ENCODE data around the gene AMER1. TPM values are rescaled to one million over a fixed set of nuclear protein-coding genes. Genes with fewer than 3 reads are reported as not detected.
"Not testable (repeated sequence)": the region's sequence is repeated elsewhere in the genome, so short reads cannot be mapped to it uniquely, and the experiment has no call there.

Gene AMER1
- total RNA-seq: 5.0 TPM
- polyA plus RNA-seq: 3.6 TPM

GRCh38 chrX:64205441-64205734, at the start of gene AMER1:
Gene AMER1 (minus strand): TSS chrX:64205708. CDS start chrX:64193286, 12,422 bp downstream.
- under 1% methylated on average over 29 of the region's 29 CpGs for WGBS
- Histone ChIP-seq H3K36me3 (ENCODE audit: insufficient read depth) (no peaks in the 10 kb centered on the region), H3K4me3 (ENCODE audit: low read depth, low read length) (peak within 1 kb of the TSS; percentile 76), H3K27ac (ENCODE audit: low read depth) (peak within 1 kb of the TSS; percentile 82), H3K4me1 (ENCODE audit: insufficient read depth) (peaks cover 3% of the 10 kb centered on the region)
- no peak for DNase-seq (ENCODE audit: extremely low spot score)

DNA sequence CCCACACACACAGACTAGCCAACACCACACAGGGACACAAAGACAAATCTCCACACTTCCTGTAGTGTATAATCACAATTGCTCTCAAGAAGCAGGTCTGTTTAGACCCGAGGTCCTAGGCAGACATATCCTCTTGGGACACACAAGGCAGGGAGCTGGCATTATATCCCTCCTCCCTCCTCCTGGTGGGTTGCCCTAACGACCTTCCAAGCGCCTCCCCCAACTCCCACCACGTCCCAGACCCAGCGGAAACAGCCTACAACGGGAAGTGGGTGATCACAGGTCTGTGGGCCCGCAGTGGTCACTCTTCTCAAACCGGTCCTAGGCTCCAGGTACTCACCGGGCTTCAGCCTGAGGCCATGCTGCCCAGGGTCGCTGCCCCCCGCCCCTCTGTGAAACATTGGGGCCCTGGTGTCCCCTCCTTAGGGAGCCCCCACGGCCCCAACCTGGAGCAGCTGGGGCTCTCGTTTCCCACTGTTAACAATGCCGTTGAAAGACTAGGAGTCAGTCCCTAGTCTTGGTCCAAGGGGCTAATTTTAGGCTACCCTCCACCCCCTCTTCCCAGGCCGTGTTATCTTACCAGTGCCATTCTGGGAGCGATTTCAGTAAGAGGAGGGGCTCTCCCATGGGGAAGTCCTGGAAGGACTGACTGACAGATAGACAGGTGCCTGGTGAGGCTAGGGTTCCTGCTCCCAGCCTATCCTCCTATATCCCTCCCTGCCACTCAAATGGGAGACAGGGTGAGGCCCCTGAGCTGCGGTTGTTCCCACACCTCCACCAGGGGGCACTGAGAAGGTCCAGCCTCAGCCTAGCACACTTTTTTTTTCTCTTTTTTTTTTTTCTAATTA, 24.8 kb upstream of the AMER1 start, which contains the start of gene ASB12:
TSS of gene ASB12 (minus strand) at position 485 of the 848 bp plus-strand sequence. CDS start 4,957 bp downstream, outside the sequence.
- no peak for DNase-seq (ENCODE audit: extremely low spot score)
- H3K4me1 ChIP-seq (ENCODE audit: insufficient read depth): no peaks in the 10 kb centered on the region
- no peaks in the 10 kb centered on the region for H3K36me3 ChIP-seq (ENCODE audit: insufficient read depth)
- WGBS: 83% methylated on average over 17 of the region's 17 CpGs
- H3K4me3 ChIP-seq (ENCODE audit: low read depth, low read length): no peak within 1 kb of the TSS
- H3K27ac ChIP-seq (ENCODE audit: low read depth): no peak within 1 kb of the TSS

DNA sequence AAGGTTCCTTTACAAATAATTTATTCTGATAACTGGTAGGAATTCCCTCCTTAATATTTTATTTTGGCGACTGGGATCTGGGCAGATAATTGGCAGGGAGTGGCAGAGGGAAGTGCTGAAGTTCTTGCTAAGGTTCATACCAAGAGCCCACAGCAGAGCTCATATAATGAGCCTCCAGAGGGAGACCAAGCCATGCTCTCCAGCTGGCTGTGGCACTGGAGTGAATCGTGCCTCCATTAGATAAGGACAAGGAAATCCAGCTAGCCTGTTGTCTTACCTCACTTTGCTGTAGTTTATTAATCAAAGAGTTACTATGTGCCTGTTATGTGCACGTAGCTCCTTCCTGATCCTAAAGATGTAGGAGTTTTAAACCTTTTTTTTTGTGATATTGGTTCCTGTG, 23.6 kb upstream of the AMER1 start:
- no peaks in the 10 kb centered on the region for H3K4me1 ChIP-seq (ENCODE audit: insufficient read depth)
- DNase-seq (ENCODE audit: extremely low spot score): no peak
- WGBS: 36% methylated on average over 3 of the region's 3 CpGs
- H3K36me3 ChIP-seq (ENCODE audit: insufficient read depth): no peaks in the 10 kb centered on the region
- no peak overlapping the region for H3K27ac ChIP-seq (ENCODE audit: low read depth)
- no peak overlapping the region for H3K4me3 ChIP-seq (ENCODE audit: low read depth, low read length)

- Histone ChIP-seq H3K36me3 (ENCODE audit: insufficient read depth) (no peaks in the 10 kb centered on the region), H3K27ac (ENCODE audit: low read depth) (no peak overlapping the region), H3K4me3 (ENCODE audit: low read depth, low read length) (no peak overlapping the region), H3K4me1 (ENCODE audit: insufficient read depth) (no peaks in the 10 kb centered on the region)
- WGBS: 98% methylated on average over 4 of the region's 4 CpGs
- DNase-seq (ENCODE audit: extremely low spot score): no peak
These were observed 12.5 kb upstream of the AMER1 start for GRCh38 chrX:64218023-64218422.

- not testable (repeated sequence) for H3K36me3 ChIP-seq (ENCODE audit: insufficient read depth); H3K4me3 ChIP-seq (ENCODE audit: low read depth, low read length); H3K4me1 ChIP-seq (ENCODE audit: insufficient read depth); DNase-seq (ENCODE audit: extremely low spot score); H3K27ac ChIP-seq (ENCODE audit: low read depth)
These were observed 8.5 kb upstream of the AMER1 start for GRCh38 chrX:64213989-64214388.

DNA sequence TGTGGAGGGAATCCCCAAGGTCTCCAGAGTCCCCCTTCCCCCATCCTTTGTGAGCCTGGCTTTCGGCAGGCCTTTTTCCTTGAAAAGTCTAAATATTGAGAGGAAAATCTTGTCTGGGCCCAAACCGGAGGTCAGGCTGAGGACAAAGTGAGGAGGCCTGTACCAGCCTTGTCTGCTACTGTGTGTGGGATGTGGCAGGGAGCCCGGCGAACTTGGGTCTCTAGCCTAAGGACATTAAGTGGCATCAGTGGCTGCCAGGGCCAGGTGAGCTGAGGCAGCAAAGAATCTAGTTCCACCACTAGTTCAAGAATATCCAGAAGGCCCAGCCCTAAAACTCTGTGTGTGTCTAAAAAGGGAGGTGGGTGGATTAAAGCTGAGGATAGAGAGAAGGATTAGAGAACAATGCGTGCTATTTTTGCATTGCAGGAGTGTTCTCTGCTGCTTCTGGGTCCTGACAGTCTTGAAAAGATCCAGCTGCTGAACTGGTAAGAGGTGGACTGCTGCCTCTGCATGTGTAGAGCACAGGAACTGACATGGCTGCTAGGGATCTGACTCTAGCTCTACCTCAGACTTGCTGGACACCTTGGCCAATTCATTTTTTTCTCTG, 1.2 kb upstream of the AMER1 start:
- peak; percentile 26 for DNase-seq (ENCODE audit: extremely low spot score)
- Histone ChIP-seq H3K36me3 (ENCODE audit: insufficient read depth) (no peaks in the 10 kb centered on the region), H3K4me3 (ENCODE audit: low read depth, low read length) (peak overlapping the region; percentile 76), H3K4me1 (ENCODE audit: insufficient read depth) (peaks cover 3% of the 10 kb centered on the region), H3K27ac (ENCODE audit: low read depth) (peak overlapping the region; percentile 82)
- WGBS: 17% methylated on average over 5 of the region's 5 CpGs

- Histone ChIP-seq H3K27ac (ENCODE audit: low read depth) (peak overlapping the region; percentile 82), H3K4me1 (ENCODE audit: insufficient read depth) (peaks cover 3% of the 10 kb centered on the region), H3K4me3 (ENCODE audit: low read depth, low read length) (peak overlapping the region; percentile 76), H3K36me3 (ENCODE audit: insufficient read depth) (no peaks in the 10 kb centered on the region)
- peak; percentile 83 for DNase-seq (ENCODE audit: extremely low spot score)
- WGBS: under 1% methylated on average over 45 of the region's 45 CpGs
These were observed 410 bp upstream of the AMER1 start for GRCh38 chrX:64205735-64206501.

- Histone ChIP-seq H3K4me1 (ENCODE audit: insufficient read depth) (peaks cover 3% of the 10 kb centered on the region), H3K4me3 (ENCODE audit: low read depth, low read length) (peak overlapping the region; percentile 76), H3K27ac (ENCODE audit: low read depth) (peak overlapping the region; percentile 82), H3K36me3 (ENCODE audit: insufficient read depth) (no peaks in the 10 kb centered on the region)
- DNase-seq (ENCODE audit: extremely low spot score): no peak
- 1% methylated on average over 44 of the region's 46 CpGs for WGBS
These were observed 637 bp downstream of the AMER1 start for GRCh38 chrX:64204701-64205440.

DNA sequence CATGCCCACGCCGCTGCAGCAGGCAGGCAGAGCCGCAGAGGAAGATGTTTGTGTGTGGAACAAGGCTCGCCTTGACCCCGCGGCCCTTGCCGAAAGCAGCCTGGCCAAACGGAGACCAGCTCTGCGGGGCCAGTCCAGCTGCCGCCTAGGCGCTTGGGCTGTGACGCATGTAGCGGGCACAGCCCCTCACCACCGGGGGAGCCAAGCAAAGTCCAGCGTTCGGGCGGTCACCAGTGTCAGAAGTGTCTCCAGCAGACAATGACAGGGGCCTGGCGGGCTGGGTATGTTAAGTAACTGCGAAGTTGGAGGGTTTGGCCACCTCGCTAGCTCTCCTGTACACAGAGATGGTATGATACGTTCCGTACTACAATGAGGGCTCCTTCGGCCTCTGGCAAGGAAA, 1.3 kb downstream of the AMER1 start:
- Histone ChIP-seq H3K4me1 (ENCODE audit: insufficient read depth) (peaks cover 3% of the 10 kb centered on the region), H3K4me3 (ENCODE audit: low read depth, low read length) (peak overlapping the region; percentile 76), H3K36me3 (ENCODE audit: insufficient read depth) (no peaks in the 10 kb centered on the region), H3K27ac (ENCODE audit: low read depth) (no peak overlapping the region)
- no peak for DNase-seq (ENCODE audit: extremely low spot score)
- 30% methylated on average over 23 of the region's 23 CpGs for WGBS

- Histone ChIP-seq H3K4me3 (ENCODE audit: low read depth, low read length) (no peak overlapping the region), H3K4me1 (ENCODE audit: insufficient read depth) (peaks cover 3% of the 10 kb centered on the region), H3K36me3 (ENCODE audit: insufficient read depth) (no peaks in the 10 kb centered on the region), H3K27ac (ENCODE audit: low read depth) (no peak overlapping the region)
- WGBS: 65% methylated on average over 2 of the region's 2 CpGs
- no peak for DNase-seq (ENCODE audit: extremely low spot score)
These were observed 2.6 kb downstream of the AMER1 start for GRCh38 chrX:64202808-64203325.

DNA sequence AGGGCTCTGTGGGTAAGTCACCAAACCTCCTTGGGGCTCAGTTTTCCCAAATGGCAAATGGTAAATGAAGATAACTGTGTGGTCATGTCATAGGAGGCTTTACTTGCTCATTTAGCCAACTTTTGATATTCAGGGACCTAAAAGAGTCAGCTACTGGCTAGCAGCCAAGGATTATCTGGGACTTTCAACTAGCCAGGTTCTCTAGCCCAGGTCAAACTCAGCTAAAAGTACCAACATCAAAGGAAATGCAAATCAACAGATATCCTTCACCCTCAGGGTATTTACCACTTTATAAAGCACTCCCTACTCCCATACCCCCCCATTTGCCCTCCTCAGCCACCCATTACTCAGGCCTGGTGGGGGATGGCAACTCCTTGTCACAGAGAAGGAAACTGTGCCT, 7.5 kb downstream of the AMER1 start:
- no peaks in the 10 kb centered on the region for H3K4me1 ChIP-seq (ENCODE audit: insufficient read depth)

DNA sequence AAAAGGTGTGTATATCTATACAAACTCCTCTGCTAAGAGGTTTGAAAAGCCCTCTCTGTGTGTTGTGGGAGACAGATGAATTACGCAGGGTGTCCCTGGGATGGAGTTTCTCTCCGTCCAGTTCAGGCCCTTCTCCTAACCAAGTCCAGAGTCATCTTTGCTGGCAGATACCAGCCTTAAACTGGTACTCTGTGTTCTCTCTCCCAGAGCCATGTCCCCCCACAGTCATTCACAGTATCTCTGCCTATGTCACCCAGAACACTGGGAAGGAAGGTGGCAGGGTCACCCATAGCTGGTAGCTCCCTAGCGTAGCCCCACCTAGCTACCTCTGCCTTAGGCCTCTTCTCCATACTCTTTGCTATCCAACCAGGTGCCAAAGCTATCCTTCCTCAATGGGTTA, 8.9 kb downstream of the AMER1 start:
- WGBS: 99% methylated on average over 3 of the region's 3 CpGs
- Histone ChIP-seq H3K27ac (ENCODE audit: low read depth) (no peak overlapping the region), H3K4me3 (ENCODE audit: low read depth, low read length) (no peak overlapping the region), H3K36me3 (ENCODE audit: insufficient read depth) (no peaks in the 10 kb centered on the region), H3K4me1 (ENCODE audit: insufficient read depth) (no peaks in the 10 kb centered on the region)
- no peak for DNase-seq (ENCODE audit: extremely low spot score)

More for the DNA sequence above, 7.5 kb downstream of the AMER1 start:
- DNase-seq (ENCODE audit: extremely low spot score): no peak
- Histone ChIP-seq H3K27ac (ENCODE audit: low read depth) (no peak overlapping the region), H3K36me3 (ENCODE audit: insufficient read depth) (no peaks in the 10 kb centered on the region), H3K4me3 (ENCODE audit: low read depth, low read length) (no peak overlapping the region)

DNA sequence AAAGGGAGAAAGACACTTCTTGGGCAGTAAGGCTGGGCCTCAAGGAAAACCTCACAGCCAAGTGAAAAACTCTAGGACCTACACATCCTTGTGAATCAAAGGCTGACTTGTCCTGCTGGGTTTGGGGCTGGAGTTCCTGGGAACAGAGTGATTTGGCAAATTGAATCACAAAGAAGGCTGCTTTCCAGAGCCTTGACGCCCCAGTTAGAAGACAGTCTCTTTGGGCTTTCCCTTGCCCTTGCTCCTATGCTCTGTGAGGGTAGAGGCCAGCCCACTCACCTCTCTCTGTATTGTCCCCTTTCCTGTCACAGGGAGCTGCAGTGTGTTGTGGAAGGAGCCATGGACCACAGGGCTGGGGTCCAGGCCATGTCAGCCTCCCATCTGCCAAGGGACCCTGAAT, 9.6 kb downstream of the AMER1 start:
- WGBS: 73% methylated on average over 1 of the region's 1 CpG
- no peaks in the 10 kb centered on the region for H3K4me1 ChIP-seq (ENCODE audit: insufficient read depth)
- no peak for DNase-seq (ENCODE audit: extremely low spot score)

More for the DNA sequence above, 9.6 kb downstream of the AMER1 start:
- H3K36me3 ChIP-seq (ENCODE audit: insufficient read depth): no peaks in the 10 kb centered on the region
- H3K27ac ChIP-seq (ENCODE audit: low read depth): no peak overlapping the region
- H3K4me3 ChIP-seq (ENCODE audit: low read depth, low read length): no peak overlapping the region

Data from urinary bladder (tissue), 4 donors.